Renal cortical epithelial cell (primary cell): Measurements from ENCODE around the gene BDKRB2. TPM values are rescaled to one million over a fixed set of nuclear protein-coding genes. Genes with fewer than 3 reads are reported as not detected.
A peak's percentile ranks its signal among the peaks of the same experiment; 100 is the strongest.
"Not testable (repeated sequence)": the region's sequence is repeated elsewhere in the genome, so short reads cannot be mapped to it uniquely, and the experiment has no call there.

Experiments used
- DNase-seq: peaks from one replicate; pipeline ENCODE4 v3.0.0-alpha.2; 2011; ENCODE audit warnings: low read depth
- total RNA-seq: library from RNA; depleted of rRNA; stranded (reverse); fragments of >200 nt; gene quantifications from 2 replicates; pipeline ENCODE4 v1.2.3, GENCODE V29; 2014

The BDKRB2 gene
- total RNA-seq, 1 donor from 2014 or later = 6.1 TPM

DNA sequence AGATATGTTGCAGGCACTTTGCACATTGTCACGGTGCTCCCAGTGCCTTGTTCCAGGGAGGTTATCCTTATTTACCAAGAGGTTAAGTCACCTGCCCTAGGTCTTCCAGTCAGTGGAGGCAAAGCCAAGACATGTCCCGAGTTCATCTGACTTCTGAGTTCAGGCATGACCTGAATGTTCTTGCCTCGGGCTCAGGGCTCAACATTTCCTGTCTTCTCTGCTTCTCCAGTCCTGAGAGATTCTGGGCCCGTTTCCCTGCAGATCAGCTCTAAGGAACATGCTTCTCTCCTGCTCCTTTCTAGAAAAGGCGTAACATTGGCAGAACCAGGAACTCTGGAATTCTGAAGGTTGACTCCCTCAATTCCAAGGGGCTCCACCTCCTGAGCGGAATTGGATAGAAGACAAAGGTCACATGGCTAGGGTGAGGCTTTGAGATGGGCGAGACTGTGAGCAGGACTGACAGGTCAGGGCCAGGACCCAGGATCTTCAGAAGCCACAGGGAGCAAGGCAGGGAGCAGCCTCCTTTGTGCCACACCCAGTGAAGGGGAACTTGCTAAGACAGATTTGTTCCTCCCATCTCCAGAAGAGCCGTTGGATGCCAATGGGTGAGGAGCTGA lies 19.9 kb downstream of the BDKRB2 start:
- DNase-seq = no peak

DNA sequence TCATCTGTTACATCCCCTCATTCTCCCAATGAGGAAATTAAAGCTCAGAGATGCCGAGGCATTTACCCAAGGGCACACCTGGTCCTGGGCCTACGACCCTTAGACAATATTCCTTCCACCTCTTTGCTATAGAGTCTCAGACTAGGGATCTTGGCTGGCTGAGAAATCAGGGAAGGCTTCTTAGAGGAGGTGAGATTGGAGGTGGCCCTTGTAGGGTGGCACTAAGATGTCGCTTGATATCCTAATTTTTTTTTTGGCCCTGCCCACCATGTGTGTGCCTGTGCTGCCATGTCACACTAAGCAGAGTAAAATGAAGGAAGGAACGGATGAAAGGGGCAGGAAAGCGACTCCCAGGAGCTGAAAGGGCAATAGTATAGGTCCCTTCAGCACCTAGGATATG lies 20.6 kb downstream of the BDKRB2 start:
- DNase-seq = no peak

DNA sequence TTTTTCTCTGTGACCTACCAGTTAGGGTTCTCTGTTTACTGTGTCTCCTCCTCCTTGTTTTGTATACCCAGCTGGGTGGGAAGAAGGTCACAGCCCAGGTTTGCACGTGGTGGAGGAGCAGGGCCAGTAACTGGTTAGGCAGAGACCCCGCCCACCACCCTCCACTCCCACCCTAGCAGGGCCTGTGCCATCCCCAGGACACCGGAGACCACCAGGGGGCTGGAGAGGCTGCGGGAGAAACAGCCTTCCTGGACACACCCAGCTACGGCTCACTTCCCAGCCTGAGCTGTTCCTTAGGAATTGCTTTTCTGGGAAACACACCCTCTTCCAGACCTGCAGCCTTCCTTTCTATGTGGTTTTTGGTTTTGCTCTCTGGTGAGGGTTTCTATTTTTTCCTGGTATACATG lies 21.1 kb downstream of the BDKRB2 start:
- DNase-seq = peak; percentile 81

DNA sequence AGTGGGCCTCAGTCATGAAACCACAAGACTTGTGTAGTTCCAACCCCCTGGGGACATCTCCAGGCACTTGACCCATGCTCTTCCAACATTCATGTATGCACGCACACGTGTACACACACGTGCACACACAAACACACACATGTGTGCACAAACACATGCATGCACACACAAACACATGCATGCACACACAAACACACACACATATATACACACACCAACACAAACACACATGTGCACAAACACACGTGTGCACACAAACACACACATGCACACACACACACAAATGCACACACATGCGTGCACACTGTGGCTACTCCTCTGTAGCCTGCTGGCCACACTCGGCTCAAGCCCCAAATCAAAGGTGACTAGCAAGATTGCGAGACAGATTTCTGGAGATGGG lies 22.8 kb downstream of the BDKRB2 start:
- DNase-seq = no peak

DNA sequence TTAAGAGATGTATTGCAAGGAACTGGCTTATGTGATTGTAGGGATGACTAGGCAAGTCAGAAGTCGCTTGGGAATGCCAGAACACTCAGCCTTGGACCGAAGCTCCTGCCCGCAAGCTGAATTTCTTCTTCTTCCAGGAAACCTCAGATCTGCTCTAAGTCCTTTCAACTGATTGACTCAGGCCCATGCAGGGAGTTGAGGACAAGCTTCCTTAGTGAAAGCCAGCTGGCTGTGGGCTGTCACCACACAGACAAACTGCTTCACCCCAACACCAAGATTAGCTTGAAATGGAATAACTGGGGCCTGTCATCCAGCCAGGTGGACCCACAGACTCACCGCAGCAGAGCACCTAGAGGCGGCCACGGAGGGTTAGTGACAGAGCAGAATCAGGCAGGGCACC lies 24.7 kb downstream of the BDKRB2 start:
- no peak for DNase-seq

DNA sequence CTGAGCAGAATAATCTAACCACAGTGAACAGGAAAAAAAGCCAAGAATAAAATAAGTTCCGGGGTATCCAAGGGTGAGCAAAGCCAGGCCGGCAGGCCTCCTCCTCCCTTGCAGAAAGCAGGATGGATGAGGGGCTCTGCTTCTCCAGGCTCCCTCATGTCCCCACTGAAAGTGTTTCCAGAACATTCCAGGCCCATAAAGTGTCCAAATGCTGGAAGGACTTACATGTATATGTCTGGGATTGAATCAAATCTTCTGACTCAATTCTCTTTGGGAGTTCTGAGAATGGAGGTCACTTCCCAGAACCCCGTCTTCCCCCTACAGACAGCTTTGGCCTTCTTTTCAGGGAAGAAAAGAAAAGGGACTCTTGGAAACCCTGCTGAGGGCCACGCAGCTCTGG lies 26.4 kb downstream of the BDKRB2 start:
- DNase-seq = no peak

DNA sequence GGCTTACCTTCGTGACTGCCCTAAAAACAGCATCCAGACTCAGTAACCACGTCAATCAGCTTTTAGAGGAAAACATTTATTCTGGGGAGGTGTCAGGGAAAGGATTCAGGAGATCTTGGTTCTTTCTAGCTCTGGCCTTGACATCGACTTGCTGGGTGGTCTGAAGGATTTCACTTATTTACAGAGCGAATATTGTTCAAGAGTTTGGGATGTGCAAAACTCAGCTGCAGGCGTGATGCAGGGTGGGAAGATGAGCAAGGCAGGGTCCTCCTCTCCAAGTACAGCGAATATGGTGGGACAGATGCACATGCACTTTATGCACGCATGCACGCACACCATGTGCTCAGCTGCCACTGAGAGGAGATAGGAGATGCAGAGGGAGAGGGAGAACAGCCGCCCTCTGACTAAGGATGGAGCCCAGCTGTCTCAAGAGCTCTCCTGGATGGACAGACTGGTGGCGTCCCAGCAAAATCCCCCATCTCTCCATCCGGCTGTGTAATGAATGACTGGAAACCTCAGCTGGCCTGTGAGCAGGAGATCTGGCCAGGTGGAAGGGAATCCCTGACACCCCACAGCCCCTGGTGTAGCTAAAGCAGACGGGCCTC lies 27.0 kb downstream of the BDKRB2 start:
- no peak for DNase-seq

DNA sequence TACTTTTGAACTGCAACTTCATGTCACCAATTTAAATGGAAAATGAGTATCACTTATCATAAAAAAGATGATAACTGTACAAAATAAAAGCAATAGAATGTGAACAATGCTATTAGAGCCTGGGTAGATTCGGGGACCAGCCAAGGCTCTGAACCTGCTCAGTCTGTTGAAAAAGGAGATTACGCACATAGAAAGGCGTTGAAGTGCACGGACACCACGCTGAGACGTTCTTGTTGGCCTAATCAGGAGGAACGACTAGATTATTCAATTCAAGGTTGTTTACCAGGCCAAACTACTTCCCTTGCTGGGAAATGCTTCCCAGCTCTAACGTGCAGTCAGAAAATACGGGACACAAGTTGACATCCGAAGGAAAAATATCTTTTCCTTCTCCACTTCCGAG lies 27.9 kb downstream of the BDKRB2 start:
- no peak for DNase-seq

DNA sequence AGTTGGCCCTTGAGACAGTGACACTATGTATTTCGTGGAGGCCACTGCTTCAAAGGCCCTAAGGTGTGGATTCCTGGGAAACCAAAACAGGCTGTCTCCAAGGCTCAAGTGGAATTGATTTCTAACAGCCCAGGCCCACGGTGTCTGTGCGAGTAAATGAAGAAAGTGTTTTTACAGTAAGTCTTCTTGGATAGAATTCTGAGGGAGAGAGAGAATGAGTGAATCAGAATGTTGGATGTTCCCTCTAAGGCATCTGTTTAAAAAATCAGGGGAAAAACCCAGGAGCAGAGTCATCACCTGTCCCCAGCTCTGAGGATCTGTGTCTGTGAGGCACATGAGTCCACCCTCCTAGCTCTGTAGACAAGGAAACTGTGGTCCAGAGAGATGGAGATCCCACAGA lies 29.0 kb downstream of the BDKRB2 start:
- no peak for DNase-seq

DNA sequence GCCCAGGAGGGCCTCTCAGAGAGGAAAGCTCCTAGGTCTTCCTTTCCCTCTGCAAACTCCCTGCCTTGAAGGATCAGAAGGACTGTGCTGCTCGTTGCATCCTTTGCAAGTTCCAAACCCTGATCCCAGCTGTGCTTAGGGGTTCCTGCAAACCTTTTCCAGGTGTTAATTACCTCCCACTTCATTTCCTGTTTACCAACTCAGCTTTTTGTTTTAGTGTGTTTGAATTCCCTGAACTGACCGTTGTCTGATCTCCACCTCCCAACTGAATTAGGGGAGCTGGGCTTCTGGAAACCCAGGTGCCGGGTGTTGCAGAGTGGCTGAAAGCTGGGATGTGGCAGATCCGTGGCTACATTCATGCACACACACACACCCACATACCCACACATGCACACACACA lies 30.8 kb downstream of the BDKRB2 start:
- no peak for DNase-seq

DNA sequence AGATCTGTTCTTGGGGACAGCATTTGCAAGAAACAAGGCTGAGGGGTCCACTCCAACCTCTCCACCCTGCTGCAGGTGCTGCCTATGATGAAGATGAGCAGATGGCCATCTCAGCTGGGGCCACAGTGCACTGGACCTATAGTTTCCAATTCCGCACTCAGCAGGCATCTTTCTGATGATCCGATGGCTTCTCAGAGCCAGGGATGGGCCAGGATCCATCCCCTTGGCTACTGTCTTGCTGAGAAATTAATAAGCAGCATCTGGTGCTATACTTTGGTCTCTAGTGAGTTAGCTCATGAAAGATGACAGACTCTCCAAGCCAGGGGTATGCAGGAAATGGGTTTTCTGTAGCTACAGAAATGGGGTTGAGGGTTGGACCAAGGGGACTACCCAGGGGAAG lies 33.0 kb downstream of the BDKRB2 start:
- DNase-seq = no peak

DNA sequence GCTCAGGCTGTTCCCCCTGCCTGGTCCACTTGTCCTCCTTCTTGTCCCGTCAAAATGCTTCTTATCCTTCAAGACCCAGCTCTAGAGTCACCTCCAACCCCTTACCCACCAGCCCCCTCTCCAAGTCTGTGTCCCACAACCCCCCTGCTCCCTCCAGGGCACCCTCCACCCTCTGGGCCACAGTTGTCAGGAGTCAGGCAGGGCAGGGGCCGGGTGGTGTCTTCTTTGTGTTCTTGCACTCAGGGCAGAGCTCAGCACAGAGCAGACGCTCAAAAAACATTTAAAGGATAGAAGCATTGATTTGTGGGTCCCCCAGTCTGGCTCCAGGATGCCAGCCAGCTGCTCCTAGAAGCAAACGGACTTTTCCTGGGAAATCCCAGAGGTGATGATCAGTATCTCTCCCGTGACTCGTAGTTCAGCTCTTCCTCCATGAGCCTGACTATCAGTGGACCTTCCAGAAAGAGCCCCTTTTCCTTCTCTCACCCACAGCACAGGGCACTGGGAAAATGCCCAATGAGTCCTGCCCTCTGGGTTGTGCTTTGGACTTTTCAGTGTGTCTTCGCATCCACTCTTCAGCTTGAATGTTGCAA lies 34.1 kb downstream of the BDKRB2 start:
- DNase-seq = no peak

DNA sequence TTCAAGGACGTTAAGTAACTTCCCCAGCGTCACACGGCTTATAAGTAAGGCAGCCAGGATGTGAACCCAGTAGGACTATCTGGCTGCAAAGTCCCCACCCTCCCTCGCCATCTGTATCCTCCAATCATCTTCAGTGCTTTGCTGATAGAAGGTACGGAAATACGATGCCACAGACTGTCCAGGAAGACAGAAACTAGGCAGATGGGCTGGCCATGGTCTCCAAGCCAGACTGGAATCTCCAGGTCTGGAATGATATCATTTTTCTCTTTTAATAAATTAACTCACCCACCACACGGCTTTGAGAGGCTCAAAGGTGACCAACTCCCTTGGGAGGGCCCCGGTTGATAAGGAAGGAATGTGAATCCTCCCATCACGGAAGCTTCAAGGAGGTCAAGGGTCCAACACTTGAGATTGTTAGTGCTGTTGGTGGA lies 35.1 kb downstream of the BDKRB2 start:
- no peak for DNase-seq

DNA sequence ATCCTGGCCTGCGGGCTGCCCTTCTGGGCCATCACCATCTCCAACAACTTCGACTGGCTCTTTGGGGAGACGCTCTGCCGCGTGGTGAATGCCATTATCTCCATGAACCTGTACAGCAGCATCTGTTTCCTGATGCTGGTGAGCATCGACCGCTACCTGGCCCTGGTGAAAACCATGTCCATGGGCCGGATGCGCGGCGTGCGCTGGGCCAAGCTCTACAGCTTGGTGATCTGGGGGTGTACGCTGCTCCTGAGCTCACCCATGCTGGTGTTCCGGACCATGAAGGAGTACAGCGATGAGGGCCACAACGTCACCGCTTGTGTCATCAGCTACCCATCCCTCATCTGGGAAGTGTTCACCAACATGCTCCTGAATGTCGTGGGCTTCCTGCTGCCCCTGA lies 36.0 kb downstream of the BDKRB2 start:
- DNase-seq = no peak

DNA sequence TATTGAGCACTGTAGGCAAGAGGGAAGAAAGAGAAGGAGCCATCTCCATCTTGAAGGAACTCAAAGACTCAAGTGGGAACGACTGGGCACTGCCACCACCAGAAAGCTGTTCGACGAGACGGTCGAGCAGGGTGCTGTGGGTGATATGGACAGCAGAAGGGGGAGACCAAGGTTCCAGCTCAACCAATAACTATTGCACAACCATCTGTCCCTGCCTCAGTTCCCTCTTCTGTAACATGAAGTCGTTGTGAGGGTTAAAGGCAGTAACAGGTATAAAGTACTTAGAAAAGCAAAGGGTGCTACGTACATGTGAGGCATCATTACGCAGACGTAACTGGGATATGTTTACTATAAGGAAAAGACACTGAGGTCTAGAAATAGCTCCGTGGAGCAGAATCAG lies 37.5 kb downstream of the BDKRB2 start:
- DNase-seq = no peak

DNA sequence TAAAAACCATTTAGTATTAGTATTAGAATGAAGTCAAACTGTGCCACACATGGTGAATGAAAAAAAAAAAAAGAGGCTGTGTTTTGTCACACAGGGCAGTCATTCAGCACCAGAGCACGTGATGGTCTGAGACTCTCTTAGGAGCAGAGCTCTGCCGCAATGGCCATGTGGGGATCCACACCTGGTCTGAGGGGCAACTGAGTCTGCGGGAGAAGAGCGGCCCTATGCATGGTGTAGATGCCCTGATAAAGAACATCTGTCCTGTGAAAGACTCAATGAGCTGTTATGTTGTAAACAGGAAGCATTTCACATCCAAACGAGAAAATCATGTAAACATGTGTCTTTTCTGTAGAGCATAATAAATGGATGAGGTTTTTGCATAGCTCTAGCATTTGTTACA lies 39.1 kb downstream of the BDKRB2 start:
- no peak for DNase-seq

DNA sequence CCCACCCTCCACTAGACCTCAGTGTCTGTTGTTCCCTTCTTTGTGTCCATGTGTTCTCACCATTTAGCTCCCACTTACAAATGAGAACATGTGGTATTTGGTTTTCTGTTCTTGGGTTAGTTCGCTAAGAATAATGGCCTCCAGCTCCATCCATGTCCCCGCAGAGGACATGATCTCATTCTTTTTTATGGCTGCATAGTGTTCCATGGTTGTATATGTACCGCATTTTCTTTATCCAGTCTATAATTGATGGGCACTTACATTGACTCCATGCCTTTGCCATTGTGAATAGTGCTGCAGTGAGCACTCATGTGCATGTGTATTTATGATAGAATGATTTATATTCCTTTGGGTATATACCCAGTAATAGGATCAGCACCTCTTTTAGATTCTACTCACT lies 40.4 kb downstream of the BDKRB2 start:
- not testable (repeated sequence) for DNase-seq

DNA sequence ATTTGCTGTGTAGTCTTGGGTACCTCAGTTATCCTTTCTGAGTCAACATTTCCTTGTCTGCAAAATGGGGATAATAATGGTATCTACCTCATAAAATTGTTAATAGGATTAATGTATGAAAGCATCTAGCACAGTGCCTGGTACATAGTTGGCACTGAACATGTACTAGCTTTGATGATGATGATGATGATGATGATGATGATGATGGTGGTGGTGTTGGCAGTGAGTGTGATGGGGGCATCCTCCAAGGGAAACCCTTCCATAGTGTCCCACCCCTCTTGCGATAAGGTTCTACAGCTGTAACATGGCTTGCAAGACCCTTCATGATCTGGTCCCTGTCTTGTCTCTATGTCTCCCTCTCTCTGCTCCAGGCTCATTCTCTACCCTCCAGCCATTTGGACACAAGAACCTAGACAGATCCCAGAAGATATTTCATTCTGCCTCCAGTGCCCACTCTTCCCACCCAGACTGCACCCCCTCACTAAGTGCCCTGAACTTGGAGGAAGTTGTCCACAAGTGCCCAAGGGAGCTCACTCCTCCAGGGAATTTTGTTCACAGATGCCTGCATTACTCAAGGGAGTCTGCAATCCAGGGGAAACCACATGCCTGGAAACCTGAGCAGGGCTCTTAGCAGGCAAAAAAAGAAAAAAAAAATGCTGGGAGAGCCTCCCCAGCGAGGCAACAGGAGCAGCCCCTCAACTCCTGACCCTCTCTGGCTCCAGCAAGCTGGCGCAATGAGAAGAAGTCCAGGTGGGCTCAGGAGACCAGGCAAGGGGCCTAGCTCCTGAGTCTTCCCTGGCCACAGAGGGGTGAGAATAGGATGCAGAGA lies 41.3 kb downstream of the BDKRB2 start:
- peak; percentile 38 for DNase-seq

DNA sequence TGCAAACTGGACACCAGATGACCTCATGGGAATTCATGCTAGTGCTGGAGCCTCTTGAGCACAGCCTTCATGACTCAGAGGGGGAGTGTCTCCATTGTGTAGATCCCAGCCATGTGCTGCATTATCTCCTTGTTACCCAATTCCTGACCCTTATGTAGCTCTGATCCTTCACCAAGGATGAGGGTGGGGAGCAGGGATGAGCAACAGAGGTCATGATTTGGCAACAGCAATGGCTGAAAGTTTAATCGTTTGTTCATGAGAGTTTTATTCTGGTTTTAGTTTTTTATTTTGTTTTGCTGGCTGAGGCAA lies 41.9 kb downstream of the BDKRB2 start:
- peak; percentile 80 for DNase-seq

DNA sequence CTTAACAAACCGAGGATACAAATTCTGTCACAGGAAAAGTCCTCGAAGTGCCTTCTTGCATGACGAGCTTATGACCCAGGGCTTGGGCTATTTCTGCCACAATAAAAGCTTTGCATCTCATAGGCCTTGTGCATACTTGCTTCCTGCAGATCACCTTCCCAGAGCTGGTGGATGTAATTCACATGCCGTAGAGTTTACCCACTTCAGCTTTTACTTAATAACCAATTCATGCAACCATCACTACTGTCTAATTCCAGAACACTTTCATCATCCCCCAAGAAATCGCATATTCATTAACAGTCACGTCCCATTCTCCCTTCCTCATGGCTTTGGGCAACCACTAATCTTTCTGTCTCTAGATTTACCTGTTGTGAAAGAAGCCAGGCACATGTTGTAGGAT lies 42.4 kb downstream of the BDKRB2 start:
- DNase-seq = peak; percentile 41

DNA sequence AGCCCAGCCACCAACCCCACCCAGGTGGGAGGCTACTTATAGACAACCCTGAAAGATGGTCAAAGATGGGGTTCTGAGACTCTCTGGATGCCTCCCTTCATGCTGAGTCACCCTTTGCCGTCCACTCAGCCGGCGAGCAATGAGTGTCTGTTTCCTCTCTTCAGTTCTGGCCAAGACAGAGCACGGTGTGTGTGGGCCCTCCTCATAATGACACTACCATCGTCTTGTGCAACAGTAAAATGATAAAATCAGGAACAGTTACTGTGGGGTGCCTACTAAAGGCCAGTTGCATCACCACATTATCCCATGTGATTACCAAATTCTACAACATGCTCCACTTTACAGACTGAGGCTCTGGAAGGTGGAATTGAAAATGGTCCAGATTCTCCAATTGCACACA lies 44.4 kb downstream of the BDKRB2 start:
- DNase-seq = no peak

DNA sequence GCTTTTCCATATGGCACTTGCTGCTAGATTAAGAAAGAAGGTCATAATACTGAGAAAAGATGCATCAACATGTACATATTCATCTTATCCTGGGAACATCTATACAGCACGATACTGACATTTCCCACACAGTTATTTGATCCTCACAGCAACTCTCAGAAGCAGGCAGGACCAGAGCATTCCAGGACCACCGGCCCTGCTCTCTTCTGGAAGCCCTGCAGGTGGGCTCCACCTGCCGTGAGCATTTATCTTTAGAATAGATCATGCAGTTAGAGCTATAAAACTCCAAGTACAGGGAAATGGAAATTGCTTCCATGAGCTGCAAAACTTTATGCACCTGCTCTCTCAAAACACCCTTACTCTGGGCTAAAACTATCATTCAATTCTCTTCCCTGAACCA lies 45.8 kb downstream of the BDKRB2 start:
- DNase-seq = no peak

DNA sequence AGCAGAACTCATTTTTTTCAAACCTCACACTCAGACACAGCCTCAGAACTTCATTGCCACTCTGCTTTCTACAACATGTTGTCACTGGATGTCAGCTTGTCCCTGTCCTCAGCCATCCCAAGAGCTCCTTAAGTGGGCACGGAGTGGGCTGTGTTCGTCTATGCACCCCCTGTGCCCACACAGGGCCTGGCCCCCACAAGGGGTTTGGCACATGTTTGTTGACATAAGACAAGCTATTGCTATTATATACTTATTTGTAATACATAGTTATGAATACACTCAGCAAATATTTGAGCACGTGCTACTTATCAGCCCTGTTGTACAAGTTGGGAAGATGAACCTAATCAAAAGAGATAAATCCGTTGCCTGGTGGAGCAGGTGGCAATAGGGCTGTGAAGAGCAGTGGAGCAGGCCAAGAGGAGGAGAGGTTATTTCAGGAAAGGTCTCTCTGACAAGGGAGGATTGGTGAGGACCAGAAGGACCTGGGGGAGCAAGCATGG lies 47.1 kb downstream of the BDKRB2 start:
- DNase-seq = no peak
